ENCODE data around the gene PRR35.

- TF ChIP-seq, protein P1, sequence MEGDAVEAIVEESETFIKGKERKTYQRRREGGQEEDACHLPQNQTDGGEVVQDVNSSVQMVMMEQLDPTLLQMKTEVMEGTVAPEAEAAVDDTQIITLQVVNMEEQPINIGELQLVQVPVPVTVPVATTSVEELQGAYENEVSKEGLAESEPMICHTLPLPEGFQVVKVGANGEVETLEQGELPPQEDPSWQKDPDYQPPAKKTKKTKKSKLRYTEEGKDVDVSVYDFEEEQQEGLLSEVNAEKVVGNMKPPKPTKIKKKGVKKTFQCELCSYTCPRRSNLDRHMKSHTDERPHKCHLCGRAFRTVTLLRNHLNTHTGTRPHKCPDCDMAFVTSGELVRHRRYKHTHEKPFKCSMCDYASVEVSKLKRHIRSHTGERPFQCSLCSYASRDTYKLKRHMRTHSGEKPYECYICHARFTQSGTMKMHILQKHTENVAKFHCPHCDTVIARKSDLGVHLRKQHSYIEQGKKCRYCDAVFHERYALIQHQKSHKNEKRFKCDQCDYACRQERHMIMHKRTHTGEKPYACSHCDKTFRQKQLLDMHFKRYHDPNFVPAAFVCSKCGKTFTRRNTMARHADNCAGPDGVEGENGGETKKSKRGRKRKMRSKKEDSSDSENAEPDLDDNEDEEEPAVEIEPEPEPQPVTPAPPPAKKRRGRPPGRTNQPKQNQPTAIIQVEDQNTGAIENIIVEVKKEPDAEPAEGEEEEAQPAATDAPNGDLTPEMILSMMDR (IDR thresholded peaks at IDR 0.05; ENCODE audit: low read depth, low read length, poor library complexity, severe bottlenecking), result no peak
- no peak for TF ChIP-seq EZH2phosphoT487 (IDR thresholded peaks at IDR 0.05; ENCODE audit: borderline replicate concordance, low read length)
Measured at GRCh38 chr16:557463-558297, 2.5 kb upstream of the PRR35 start.

All from DOHH2 (cell line).